Common myeloid progenitor, CD34-positive (primary cell): Measurements from ENCODE around the gene PADI4.
A peak's percentile ranks its signal among the peaks of the same experiment; 100 is the strongest.

Experiments
- CTCF ChIA-PET: fragments of 350-600 bp; sonication (Branson Sonifier 250); formaldehyde crosslinking; loops from one replicate; lab custom pipeline; 2021; ENCODE audit warnings: antibody characterized with exemption; lab: Charles Lee
- POLR2A ChIA-PET: fragments of 350-600 bp; sonication (Branson Sonifier 250); formaldehyde crosslinking; loops from one replicate; lab custom pipeline; 2021; ENCODE audit warnings: antibody characterized with exemption; lab: Charles Lee
- DNase-seq, 3 donors: peaks; one replicate each; pipeline versions ENCODE4 v3.0.0 to v3.0.0-alpha.2; 2013
- H3K27ac ChIP-seq, 2 experiments: 1 replicate in 1 of 2; 2 replicates in 1 of 2; pipeline ENCODE4 v1.7.0; 2013; ENCODE audit warnings: inconsistent platforms in 2 of 2, low read length in 2 of 2, mild to moderate bottlenecking in 2 of 2, low read depth in 1 of 2, moderate library complexity in 1 of 2; ENCODE audit not compliant: severe bottlenecking in 2 of 2, insufficient read depth in 1 of 2, poor library complexity in 1 of 2
- H3K27me3 ChIP-seq, 5 experiments: replicated peaks in 2 of 5; 1 replicate in 3 of 5; 2 replicates in 2 of 5; pipeline versions ENCODE4 v1.6.1 to v1.7.0; 2013; ENCODE audit warnings: low read length in 4 of 5, mild to moderate bottlenecking in 2 of 5, moderate library complexity in 2 of 5, inconsistent platforms in 1 of 5; ENCODE audit not compliant: insufficient read depth in 5 of 5, control insufficient read depth in 4 of 5
- H3K36me3 ChIP-seq, 4 experiments: 1 replicate in 2 of 4; 2 replicates in 2 of 4; pipeline versions ENCODE4 v1.6.1 to v1.7.0; 2013; ENCODE audit warnings: low read length in 3 of 4, control low read depth in 1 of 4, mild to moderate bottlenecking in 1 of 4; ENCODE audit not compliant: control insufficient read depth in 4 of 4, insufficient read depth in 4 of 4
- H3K4me1 ChIP-seq, 4 experiments: 1 replicate in 3 of 4; 2 replicates in 1 of 4; pipeline versions ENCODE4 v1.6.1 to v1.7.1; 2013; ENCODE audit warnings: low read length in 3 of 4, mild to moderate bottlenecking in 3 of 4, control low read depth in 1 of 4, inconsistent platforms in 1 of 4, moderate library complexity in 1 of 4; ENCODE audit not compliant: control insufficient read depth in 4 of 4, insufficient read depth in 4 of 4; ENCODE audit errors: control extremely low read depth in 1 of 4
- H3K4me3 ChIP-seq, 7 experiments: 1 replicate in 4 of 7; 2 replicates in 3 of 7; pipeline versions ENCODE4 v1.5.1 to v1.7.0; 2013; ENCODE audit warnings: mild to moderate bottlenecking in 7 of 7, low read length in 6 of 7, moderate library complexity in 6 of 7, inconsistent platforms in 2 of 7, low read depth in 2 of 7, control low read depth in 1 of 7; ENCODE audit not compliant: insufficient read depth in 4 of 7, control insufficient read depth in 1 of 7; ENCODE audit errors: extremely low read depth in 1 of 7
- H3K9me3 ChIP-seq, 5 experiments: 1 replicate in 4 of 5; 2 replicates in 1 of 5; pipeline versions ENCODE4 v1.6.1 to v1.7.1; 2013; ENCODE audit warnings: low read length in 4 of 5, mild to moderate bottlenecking in 2 of 5, inconsistent platforms in 1 of 5, low read depth in 1 of 5, moderate library complexity in 1 of 5; ENCODE audit not compliant: control insufficient read depth in 4 of 5, insufficient read depth in 2 of 5; ENCODE audit errors: control extremely low read depth in 1 of 5
- WGBS: methylation state at CpG from one replicate; pipeline ENCODE4 v1.1.5; 2013; ENCODE audit not compliant: insufficient coverage; 5-methylcytosine and 5-hydroxymethylcytosine counted together

PADI4 gene

GRCh38 chr1:17308593-17308992, 596 bp downstream of the PADI4 start:
- no peak for DNase-seq
- CTCF ChIA-PET = interaction anchor here (1.1 to 2.2 kb wide), 5 partner anchors 10 to 32 kb away, joined by 3 to 6 read pairs (median 5); no protein-coding TSS in a partner anchor
- Histone ChIP-seq H3K4me3 (peak overlapping the region in 2 of 7 experiments; percentile 40 to 42), H3K36me3 (no peaks in the 10 kb centered on the region), H3K27me3 (no peaks in the 10 kb centered on the region), H3K27ac (no peak overlapping the region), H3K9me3 (no peaks in the 10 kb centered on the region), H3K4me1 (peaks cover 9 to 65% (median 36%) of the 10 kb centered on the region in 4 experiments)
- WGBS = 79% methylated on average over 4 of the region's 6 CpGs
- POLR2A ChIA-PET = interaction anchor here (1.1 kb wide), 1 partner anchor 68 kb away, joined by 3 read pairs; no protein-coding TSS in a partner anchor

- H3K4me1 ChIP-seq = peaks cover 4 to 58% (median 26%) of the 10 kb centered on the region in 4 experiments
- CTCF ChIA-PET = interaction anchor here (0.6 kb wide), 2 partner anchors 32 to 260 kb away, joined by 3 read pairs; no protein-coding TSS in a partner anchor
These were observed 1.6 kb downstream of the PADI4 start for GRCh38 chr1:17309426-17310067.

GRCh38 chr1:17310068-17310640, 2.2 kb downstream of the PADI4 start:
- 58% methylated on average over 4 of the region's 7 CpGs for WGBS
- ChIA-PET CTCF (no interaction called here), POLR2A (no interaction called here)
- DNase-seq = no peak
- Histone ChIP-seq H3K36me3 (no peaks in the 10 kb centered on the region), H3K9me3 (no peaks in the 10 kb centered on the region), H3K4me3 (no peak overlapping the region), H3K27ac (no peak overlapping the region), H3K27me3 (no peaks in the 10 kb centered on the region), H3K4me1 (peaks cover 4 to 54% (median 20%) of the 10 kb centered on the region in 4 experiments)

More at GRCh38 chr1:17309426-17310067, 1.6 kb downstream of the PADI4 start:
- Histone ChIP-seq H3K4me3 (no peak overlapping the region), H3K36me3 (no peaks in the 10 kb centered on the region), H3K27ac (no peak overlapping the region), H3K9me3 (no peaks in the 10 kb centered on the region), H3K27me3 (no peaks in the 10 kb centered on the region)
- WGBS = 93% methylated on average over 6 of the region's 8 CpGs
- no peak for DNase-seq
- POLR2A ChIA-PET = no interaction called here

GRCh38 chr1:17313530-17314309, 5.7 kb downstream of the PADI4 start:
- H3K9me3 ChIP-seq = no peaks in the 10 kb centered on the region
- no peaks in the 10 kb centered on the region for H3K36me3 ChIP-seq
- H3K27me3 ChIP-seq = no peaks in the 10 kb centered on the region
- 100% methylated on average over 4 of the region's 9 CpGs for WGBS
- peaks cover 0 to 22% (median 3%) of the 10 kb centered on the region in 4 experiments for H3K4me1 ChIP-seq
- H3K27ac ChIP-seq = no peak overlapping the region
- no peak for DNase-seq
- POLR2A ChIA-PET = no interaction called here
- CTCF ChIA-PET = interaction anchor here (0.7 to 1.2 kb wide), 2 partner anchors 17 to 37 kb away, joined by 3 to 4 read pairs; no protein-coding TSS in a partner anchor
- H3K4me3 ChIP-seq = no peak overlapping the region

GRCh38 chr1:17314491-17314971, 6.5 kb downstream of the PADI4 start:
- CTCF ChIA-PET = interaction anchor here (1.2 kb wide), 1 partner anchor 38 kb away, joined by 4 read pairs; no protein-coding TSS in a partner anchor
- Histone ChIP-seq H3K4me3 (no peak overlapping the region), H3K36me3 (no peaks in the 10 kb centered on the region), H3K27me3 (no peaks in the 10 kb centered on the region), H3K9me3 (no peaks in the 10 kb centered on the region), H3K27ac (no peak overlapping the region), H3K4me1 (peaks cover 0 to 14% (median 2%) of the 10 kb centered on the region in 4 experiments)
- 98% methylated on average over 5 of the region's 9 CpGs for WGBS
- POLR2A ChIA-PET = no interaction called here
- no peak for DNase-seq

- Histone ChIP-seq H3K27ac (no peak overlapping the region), H3K9me3 (no peaks in the 10 kb centered on the region), H3K36me3 (no peaks in the 10 kb centered on the region), H3K4me3 (no peak overlapping the region), H3K4me1 (peaks cover 0 to 5% (median 0%) of the 10 kb centered on the region in 4 experiments), H3K27me3 (no peaks in the 10 kb centered on the region)
- DNase-seq = no peak
- ChIA-PET POLR2A (no interaction called here), CTCF (no interaction called here)
- 97% methylated on average over 6 of the region's 7 CpGs for WGBS
These were observed 7.6 kb downstream of the PADI4 start for GRCh38 chr1:17315542-17316130.
